ENCODE results near the gene C10orf71.

Gene C10orf71

GRCh38 chr10:49320191-49320590 is 21.2 kb downstream of the C10orf71 start:
- no peak for FAIRE-seq

- no peak for FAIRE-seq
These were observed 22.1 kb downstream of the C10orf71 start for GRCh38 chr10:49321021-49321420.

GRCh38 chr10:49322371-49323170 is 23.6 kb downstream of the C10orf71 start:
- no peak for FAIRE-seq

GRCh38 chr10:49323171-49323895 is 24.4 kb downstream of the C10orf71 start:
- FAIRE-seq = no peak

GRCh38 chr10:49323896-49324270 is 24.9 kb downstream of the C10orf71 start:
- no peak for FAIRE-seq

- no peak for FAIRE-seq
These were observed 25.7 kb downstream of the C10orf71 start for GRCh38 chr10:49324711-49325110.

- FAIRE-seq = no peak
These were observed 26.4 kb downstream of the C10orf71 start for GRCh38 chr10:49325131-49325915.

GRCh38 chr10:49325916-49326783 is 27.2 kb downstream of the C10orf71 start:
- FAIRE-seq = no peak

- FAIRE-seq = no peak
These were observed 28.3 kb downstream of the C10orf71 start for GRCh38 chr10:49327036-49327813.

GRCh38 chr10:49328401-49329145 is 29.6 kb downstream of the C10orf71 start:
- FAIRE-seq = no peak

GRCh38 chr10:49329146-49329505 is 30.2 kb downstream of the C10orf71 start:
- no peak for FAIRE-seq

GRCh38 chr10:49330127-49330665 is 31.2 kb downstream of the C10orf71 start:
- no peak for FAIRE-seq

- FAIRE-seq = no peak
These were observed 32.5 kb downstream of the C10orf71 start for GRCh38 chr10:49331431-49331830.

- FAIRE-seq = no peak
These were observed 33.4 kb downstream of the C10orf71 start for GRCh38 chr10:49332333-49332732.

- no peak for FAIRE-seq
These were observed 33.8 kb downstream of the C10orf71 start for GRCh38 chr10:49332768-49333167.

GRCh38 chr10:49333192-49333591 is 34.2 kb downstream of the C10orf71 start:
- no peak for FAIRE-seq

- no peak for FAIRE-seq
These were observed 36.0 kb downstream of the C10orf71 start for GRCh38 chr10:49334964-49335363.

- FAIRE-seq = no peak
These were observed 36.5 kb downstream of the C10orf71 start for GRCh38 chr10:49335364-49335972.

GRCh38 chr10:49338604-49339003 is 39.6 kb downstream of the C10orf71 start:
- no peak for FAIRE-seq

- no peak for FAIRE-seq
These were observed 45.9 kb downstream of the C10orf71 start for GRCh38 chr10:49344840-49345239.

Measured in colon (tissue), 2 donors.